HepG2 (cell line): ENCODE data around the gene VMO1. TPM values are rescaled to one million over a fixed set of nuclear protein-coding genes. Genes with fewer than 3 reads are reported as not detected.

ENCODE experiments used
- CBFB ChIP-seq: sonication (generic); formaldehyde crosslinking; IDR thresholded peaks from 2 replicates; pipeline ENCODE4 v1.4.0; 2020; ENCODE audit warnings: missing genetic modification reagents
- FOXK1 ChIP-seq: sonication (generic); formaldehyde crosslinking; IDR thresholded peaks from 2 replicates; pipeline ENCODE4 v1.4.0; 2020; ENCODE audit warnings: low read depth, missing genetic modification reagents, borderline replicate concordance
- FOXM1 ChIP-seq: sonication (generic); formaldehyde crosslinking; IDR thresholded peaks from 2 replicates; pipeline ENCODE4 v1.5.0; 2020; ENCODE audit warnings: missing genetic modification reagents
- GPN1 ChIP-seq: sonication (generic); formaldehyde crosslinking; IDR thresholded peaks from 2 replicates; pipeline ENCODE4 v1.5.1; 2020; ENCODE audit warnings: missing genetic modification reagents, borderline replicate concordance
- HNRNPL ChIP-seq: fragments of 200-400 bp; formaldehyde crosslinking; IDR thresholded peaks from 2 replicates; pipeline ENCODE4 v1.6.1; 2017; ENCODE audit warnings: mild to moderate bottlenecking, low read depth, low read length
- KDM5B ChIP-seq: sonication (generic); formaldehyde crosslinking; IDR thresholded peaks from 2 replicates; pipeline ENCODE4 v1.4.0; 2020; ENCODE audit warnings: missing genetic modification reagents, mild to moderate bottlenecking, borderline replicate concordance
- NFRKB ChIP-seq: fragments of 450-650 bp; IDR thresholded peaks from 2 replicates; pipeline ENCODE4 v1.6.1; 2017
- NRL ChIP-seq: sonication (generic); formaldehyde crosslinking; IDR thresholded peaks from 2 replicates; pipeline ENCODE4 v1.5.0; 2020; ENCODE audit warnings: missing genetic modification reagents, mild to moderate bottlenecking, moderate library complexity, borderline replicate concordance
- RFX3 ChIP-seq: IDR thresholded peaks from 2 replicates; pipeline ENCODE4 v1.6.1; 2016; ENCODE audit warnings: missing biosample characterization, missing genetic modification reagents
- SMAD3 ChIP-seq: sonication (generic); formaldehyde crosslinking; IDR thresholded peaks from 2 replicates; pipeline ENCODE4 v1.4.0; 2020; ENCODE audit warnings: missing genetic modification reagents
- SNAPC2 ChIP-seq: sonication (generic); formaldehyde crosslinking; IDR thresholded peaks from 2 replicates; pipeline ENCODE4 v1.8.1; 2022; ENCODE audit warnings: mild to moderate bottlenecking, missing genetic modification reagents
- TP53 ChIP-seq: sonication (generic); formaldehyde crosslinking; conservative IDR thresholded peaks from 2 replicates; pipeline ENCODE4 v1.4.0; 2020; ENCODE audit warnings: missing genetic modification reagents
- ZFP41 ChIP-seq: sonication (generic); formaldehyde crosslinking; IDR thresholded peaks from 2 replicates; pipeline ENCODE4 v1.4.0; 2020; ENCODE audit warnings: mild to moderate bottlenecking, missing genetic modification reagents, borderline replicate concordance
- ZKSCAN5 ChIP-seq: sonication (generic); formaldehyde crosslinking; IDR thresholded peaks from 2 replicates; pipeline ENCODE4 v1.5.1; 2020; ENCODE audit warnings: mild to moderate bottlenecking, missing genetic modification reagents
- ZNF205 ChIP-seq: IDR thresholded peaks from 2 replicates; pipeline ENCODE4 v1.6.1; 2018; ENCODE audit warnings: missing biosample characterization, missing genetic modification reagents
- ZNF737 ChIP-seq: sonication (generic); formaldehyde crosslinking; IDR thresholded peaks from 2 replicates; pipeline ENCODE4 v1.5.0; 2020; ENCODE audit warnings: missing genetic modification reagents, mild to moderate bottlenecking, borderline replicate concordance
- polyA plus RNA-seq, 8 experiments: library from polyadenylated mRNA; depleted of rRNA in 3 of 8; stranded (reverse) in 7 of 8; unstranded in 1 of 8; fragments of >200 nt; fragmentation: Illumina TruSeq in 4 of 8; extraction: Trizol in 4 of 8; gene quantifications; 2 replicates each; pipeline versions ENCODE4 v1.2.1 to v1.2.3, GENCODE V29; 2011 to 2016; ENCODE audit warnings: low read depth in 4 of 8, missing spikeins in 1 of 8, mixed read lengths in 1 of 8; ENCODE audit not compliant: insufficient read depth in 1 of 8
- total RNA-seq, 5 experiments: library from RNA; depleted of rRNA; stranded (reverse); fragments of >200 nt; fragmentation: Illumina TruSeq; extraction: Trizol; gene quantifications; 2 replicates each; pipeline ENCODE4 v1.2.3, GENCODE V29; 2016; ENCODE audit warnings: low read depth in 1 of 5
- TF ChIP-seq, protein P1 (sequence below): sonication (generic); formaldehyde crosslinking; IDR thresholded peaks from 2 replicates; pipeline ENCODE4 v1.4.0; 2020; ENCODE audit warnings: missing genetic modification reagents
- TF ChIP-seq, protein P2 (sequence below): sonication (generic); formaldehyde crosslinking; IDR thresholded peaks from 2 replicates; pipeline ENCODE4 v1.4.0; 2020; ENCODE audit warnings: missing genetic modification reagents
- TF ChIP-seq, protein P3 (sequence below): sonication (generic); formaldehyde crosslinking; IDR thresholded peaks from 2 replicates; pipeline ENCODE4 v1.5.1; 2020; ENCODE audit warnings: mild to moderate bottlenecking, missing genetic modification reagents, borderline replicate concordance
- TF ChIP-seq, protein P4 (sequence below): sonication (generic); formaldehyde crosslinking; IDR thresholded peaks from 2 replicates; pipeline ENCODE4 v1.5.0; 2020; ENCODE audit warnings: missing genetic modification reagents
- TF ChIP-seq, protein P5 (sequence below): sonication (generic); formaldehyde crosslinking; IDR thresholded peaks from 2 replicates; pipeline ENCODE4 v1.8.0; 2022; ENCODE audit warnings: low read depth, missing genetic modification reagents
- TF ChIP-seq, protein P6 (sequence below): sonication (generic); formaldehyde crosslinking; IDR thresholded peaks from 2 replicates; pipeline ENCODE4 v1.5.0; 2020; ENCODE audit warnings: missing genetic modification reagents

Gene VMO1
- total and polyA plus RNA-seq, 2 of the 13 experiments (the other 11 are each of a cell fraction or from before 2014, with no cell fraction given) = not detected

DNA sequence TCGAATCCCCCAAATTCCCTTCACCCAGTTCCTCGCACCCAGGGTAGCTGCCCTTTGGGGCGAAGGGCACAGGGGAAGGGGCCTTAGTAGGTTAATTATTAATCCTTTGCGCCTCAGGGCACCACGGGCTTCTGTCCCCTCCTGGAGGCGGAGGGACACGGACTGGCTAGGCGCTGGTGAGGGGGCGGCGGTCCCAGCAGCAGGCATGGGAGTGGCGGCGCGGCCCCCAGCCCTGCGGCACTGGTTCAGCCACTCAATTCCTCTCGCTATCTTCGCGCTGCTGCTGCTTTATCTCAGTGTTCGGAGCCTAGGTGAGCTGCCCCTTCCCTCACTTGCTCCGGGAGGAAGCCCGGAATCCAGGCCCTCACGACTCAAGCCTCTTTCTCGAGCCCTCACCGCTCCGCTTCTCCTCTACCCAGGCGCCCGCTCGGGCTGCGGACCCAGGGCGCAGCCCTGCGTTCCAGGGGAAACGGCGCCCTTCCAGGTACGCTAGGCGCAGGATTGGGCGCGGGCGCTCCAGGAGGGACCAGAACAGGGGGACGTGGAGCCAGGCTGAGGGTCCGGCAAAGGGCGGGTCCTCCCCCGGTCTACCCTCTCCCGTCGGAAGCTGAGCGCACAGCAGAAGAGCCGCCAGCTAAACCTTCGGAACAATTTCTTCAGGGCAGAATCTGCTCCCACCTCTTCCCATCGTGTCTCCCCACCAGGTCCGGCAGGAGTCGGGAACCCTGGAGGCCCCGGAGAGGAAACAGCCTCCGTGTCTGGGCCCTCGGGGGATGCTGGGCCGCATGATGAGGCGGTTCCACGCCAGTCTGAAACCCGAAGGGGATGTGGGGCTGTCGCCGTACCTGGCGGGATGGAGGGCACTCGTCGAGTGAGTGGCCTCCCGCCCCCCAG, 2.9 kb upstream of the VMO1 start, which contains the start of gene GLTPD2 (continued):
- TF ChIP-seq ZKSCAN5 (CRISPR knock-in tag) (0 out of 2 replicates have a peak, but pooled peaks have one; percentile 39), TP53 (CRISPR knock-in tag) (no peak), NFRKB (no peak), SNAPC2 (CRISPR knock-in tag) (no peak), GPN1 (CRISPR knock-in tag) (no peak), HNRNPL (peak; percentile 89), FOXM1 (CRISPR knock-in tag) (no peak), CBFB (CRISPR knock-in tag) (peak; percentile 67; the same call in 1 of the 2 replicates), KDM5B (CRISPR knock-in tag) (peak; percentile 61; the same call in 1 of the 2 replicates), ZNF205 (CRISPR knock-in tag) (no peak), ZFP41 (CRISPR knock-in tag) (no peak), SMAD3 (CRISPR knock-in tag) (peak; percentile 86), NRL (CRISPR knock-in tag) (no peak), RFX3 (no peak), FOXK1 (CRISPR knock-in tag) (no peak), ZNF737 (CRISPR knock-in tag) (0 out of 2 replicates have a peak, but pooled peaks have one; percentile 16)
- TF ChIP-seq, protein P1, sequence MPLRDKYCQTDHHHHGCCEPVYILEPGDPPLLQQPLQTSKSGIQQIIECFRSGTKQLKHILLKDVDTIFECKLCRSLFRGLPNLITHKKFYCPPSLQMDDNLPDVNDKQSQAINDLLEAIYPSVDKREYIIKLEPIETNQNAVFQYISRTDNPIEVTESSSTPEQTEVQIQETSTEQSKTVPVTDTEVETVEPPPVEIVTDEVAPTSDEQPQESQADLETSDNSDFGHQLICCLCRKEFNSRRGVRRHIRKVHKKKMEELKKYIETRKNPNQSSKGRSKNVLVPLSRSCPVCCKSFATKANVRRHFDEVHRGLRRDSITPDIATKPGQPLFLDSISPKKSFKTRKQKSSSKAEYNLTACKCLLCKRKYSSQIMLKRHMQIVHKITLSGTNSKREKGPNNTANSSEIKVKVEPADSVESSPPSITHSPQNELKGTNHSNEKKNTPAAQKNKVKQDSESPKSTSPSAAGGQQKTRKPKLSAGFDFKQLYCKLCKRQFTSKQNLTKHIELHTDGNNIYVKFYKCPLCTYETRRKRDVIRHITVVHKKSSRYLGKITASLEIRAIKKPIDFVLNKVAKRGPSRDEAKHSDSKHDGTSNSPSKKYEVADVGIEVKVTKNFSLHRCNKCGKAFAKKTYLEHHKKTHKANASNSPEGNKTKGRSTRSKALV (CRISPR knock-in tag) = no peak
- TF ChIP-seq, protein P2, sequence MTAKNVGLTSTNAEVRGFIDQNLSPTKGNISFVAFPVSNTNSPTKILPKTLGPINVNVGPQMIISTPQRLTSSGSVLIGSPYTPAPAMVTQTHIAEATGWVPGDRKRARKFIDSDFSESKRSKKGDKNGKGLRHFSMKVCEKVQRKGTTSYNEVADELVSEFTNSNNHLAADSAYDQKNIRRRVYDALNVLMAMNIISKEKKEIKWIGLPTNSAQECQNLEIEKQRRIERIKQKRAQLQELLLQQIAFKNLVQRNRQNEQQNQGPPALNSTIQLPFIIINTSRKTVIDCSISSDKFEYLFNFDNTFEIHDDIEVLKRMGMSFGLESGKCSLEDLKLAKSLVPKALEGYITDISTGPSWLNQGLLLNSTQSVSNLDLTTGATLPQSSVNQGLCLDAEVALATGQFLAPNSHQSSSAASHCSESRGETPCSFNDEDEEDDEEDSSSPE (CRISPR knock-in tag) = peak; percentile 67
- TF ChIP-seq, protein P3, sequence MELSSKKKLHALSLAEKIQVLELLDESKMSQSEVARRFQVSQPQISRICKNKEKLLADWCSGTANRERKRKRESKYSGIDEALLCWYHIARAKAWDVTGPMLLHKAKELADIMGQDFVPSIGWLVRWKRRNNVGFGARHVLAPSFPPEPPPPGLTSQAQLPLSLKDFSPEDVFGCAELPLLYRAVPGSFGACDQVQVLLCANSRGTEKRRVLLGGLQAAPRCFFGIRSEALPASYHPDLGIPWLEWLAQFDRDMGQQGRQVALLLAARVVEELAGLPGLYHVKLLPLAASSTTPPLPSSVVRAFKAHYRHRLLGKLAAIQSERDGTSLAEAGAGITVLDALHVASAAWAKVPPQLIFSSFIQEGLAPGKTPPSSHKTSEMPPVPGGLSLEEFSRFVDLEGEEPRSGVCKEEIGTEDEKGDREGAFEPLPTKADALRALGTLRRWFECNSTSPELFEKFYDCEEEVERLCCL (CRISPR knock-in tag) = no peak; the same call in 1 of the 2 replicates
- TF ChIP-seq, protein P4, sequence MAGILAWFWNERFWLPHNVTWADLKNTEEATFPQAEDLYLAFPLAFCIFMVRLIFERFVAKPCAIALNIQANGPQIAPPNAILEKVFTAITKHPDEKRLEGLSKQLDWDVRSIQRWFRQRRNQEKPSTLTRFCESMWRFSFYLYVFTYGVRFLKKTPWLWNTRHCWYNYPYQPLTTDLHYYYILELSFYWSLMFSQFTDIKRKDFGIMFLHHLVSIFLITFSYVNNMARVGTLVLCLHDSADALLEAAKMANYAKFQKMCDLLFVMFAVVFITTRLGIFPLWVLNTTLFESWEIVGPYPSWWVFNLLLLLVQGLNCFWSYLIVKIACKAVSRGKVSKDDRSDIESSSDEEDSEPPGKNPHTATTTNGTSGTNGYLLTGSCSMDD (CRISPR knock-in tag) = no peak
- TF ChIP-seq, protein P5, sequence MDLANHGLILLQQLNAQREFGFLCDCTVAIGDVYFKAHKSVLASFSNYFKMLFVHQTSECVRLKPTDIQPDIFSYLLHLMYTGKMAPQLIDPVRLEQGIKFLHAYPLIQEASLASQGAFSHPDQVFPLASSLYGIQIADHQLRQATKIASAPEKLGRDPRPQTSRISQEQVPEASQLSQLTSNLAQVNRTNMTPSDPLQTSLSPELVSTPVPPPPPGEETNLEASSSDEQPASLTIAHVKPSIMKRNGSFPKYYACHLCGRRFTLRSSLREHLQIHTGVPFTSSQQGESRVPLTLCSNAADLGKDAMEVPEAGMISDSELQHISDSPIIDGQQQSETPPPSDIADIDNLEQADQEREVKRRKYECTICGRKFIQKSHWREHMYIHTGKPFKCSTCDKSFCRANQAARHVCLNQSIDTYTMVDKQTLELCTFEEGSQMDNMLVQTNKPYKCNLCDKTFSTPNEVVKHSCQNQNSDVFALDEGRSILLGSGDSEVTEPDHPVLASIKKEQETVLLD (CRISPR knock-in tag) = 0 out of 2 replicates have a peak, but pooled peaks have one; percentile 49
- TF ChIP-seq, protein P6, sequence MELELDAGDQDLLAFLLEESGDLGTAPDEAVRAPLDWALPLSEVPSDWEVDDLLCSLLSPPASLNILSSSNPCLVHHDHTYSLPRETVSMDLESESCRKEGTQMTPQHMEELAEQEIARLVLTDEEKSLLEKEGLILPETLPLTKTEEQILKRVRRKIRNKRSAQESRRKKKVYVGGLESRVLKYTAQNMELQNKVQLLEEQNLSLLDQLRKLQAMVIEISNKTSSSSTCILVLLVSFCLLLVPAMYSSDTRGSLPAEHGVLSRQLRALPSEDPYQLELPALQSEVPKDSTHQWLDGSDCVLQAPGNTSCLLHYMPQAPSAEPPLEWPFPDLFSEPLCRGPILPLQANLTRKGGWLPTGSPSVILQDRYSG = no peak
